Measurements from ENCODE around the gene TMEM115. TPM values are rescaled to one million over a fixed set of nuclear protein-coding genes. Genes with fewer than 3 reads are reported as not detected.

The TMEM115 gene
- total and polyA plus RNA-seq, 7 donors = 20.4 to 49.6 (median 29.1) TPM

DNA sequence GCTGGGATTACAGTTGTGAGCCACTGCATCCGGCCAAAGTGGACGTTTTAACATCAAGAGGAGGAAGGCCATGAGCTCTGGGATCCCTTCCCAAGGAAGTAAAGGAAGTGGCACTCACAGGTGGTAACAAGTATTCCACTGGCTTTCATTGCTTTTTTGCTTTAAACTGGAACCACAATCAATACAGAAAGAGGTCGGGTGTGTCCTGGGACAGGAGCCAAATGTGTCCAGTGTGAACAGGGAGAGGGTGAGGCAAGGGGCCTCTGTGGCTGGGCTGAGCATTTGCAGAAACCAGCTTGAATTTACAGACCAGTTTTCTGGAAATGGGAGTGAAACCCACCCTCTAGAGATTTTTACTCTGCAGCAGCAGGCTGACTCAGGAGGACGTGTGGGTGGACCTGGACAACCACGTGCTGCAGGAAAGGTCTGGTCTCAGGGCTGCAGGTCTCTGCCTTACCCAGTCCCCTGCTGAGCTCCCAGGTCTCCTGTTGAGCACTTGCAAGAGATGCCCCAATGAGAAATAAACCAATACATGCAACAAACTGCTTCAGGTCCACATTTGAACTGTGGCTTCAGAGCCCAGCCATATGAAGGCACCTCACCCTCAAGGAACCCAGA lies 42.8 kb upstream of the TMEM115 start:
- Histone ChIP-seq H3K27ac (no peak overlapping the region), H3K36me3 (ENCODE audit: insufficient read depth in 1 of 2, low read depth in 1 of 2) (no peaks in the 10 kb centered on the region), H3K9me3 (no peaks in the 10 kb centered on the region), H3K4me3 (no peak overlapping the region), H3K4me1 (no peaks in the 10 kb centered on the region), H3K27me3 (ENCODE audit: insufficient read depth in 3 of 3, low read length in 2 of 3) (no peaks in the 10 kb centered on the region)
- TF ChIP-seq, protein P1, sequence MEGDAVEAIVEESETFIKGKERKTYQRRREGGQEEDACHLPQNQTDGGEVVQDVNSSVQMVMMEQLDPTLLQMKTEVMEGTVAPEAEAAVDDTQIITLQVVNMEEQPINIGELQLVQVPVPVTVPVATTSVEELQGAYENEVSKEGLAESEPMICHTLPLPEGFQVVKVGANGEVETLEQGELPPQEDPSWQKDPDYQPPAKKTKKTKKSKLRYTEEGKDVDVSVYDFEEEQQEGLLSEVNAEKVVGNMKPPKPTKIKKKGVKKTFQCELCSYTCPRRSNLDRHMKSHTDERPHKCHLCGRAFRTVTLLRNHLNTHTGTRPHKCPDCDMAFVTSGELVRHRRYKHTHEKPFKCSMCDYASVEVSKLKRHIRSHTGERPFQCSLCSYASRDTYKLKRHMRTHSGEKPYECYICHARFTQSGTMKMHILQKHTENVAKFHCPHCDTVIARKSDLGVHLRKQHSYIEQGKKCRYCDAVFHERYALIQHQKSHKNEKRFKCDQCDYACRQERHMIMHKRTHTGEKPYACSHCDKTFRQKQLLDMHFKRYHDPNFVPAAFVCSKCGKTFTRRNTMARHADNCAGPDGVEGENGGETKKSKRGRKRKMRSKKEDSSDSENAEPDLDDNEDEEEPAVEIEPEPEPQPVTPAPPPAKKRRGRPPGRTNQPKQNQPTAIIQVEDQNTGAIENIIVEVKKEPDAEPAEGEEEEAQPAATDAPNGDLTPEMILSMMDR (IDR thresholded peaks at IDR 0.05) = no peak
- intact Hi-C loops (cut with DNase I) = no loop called here
- ATAC-seq (no peak), DNase-seq (no peak)
- 29 to 57% (median 37%) methylated on average over 5 of the region's 5 CpGs for WGBS, 3 donors

DNA sequence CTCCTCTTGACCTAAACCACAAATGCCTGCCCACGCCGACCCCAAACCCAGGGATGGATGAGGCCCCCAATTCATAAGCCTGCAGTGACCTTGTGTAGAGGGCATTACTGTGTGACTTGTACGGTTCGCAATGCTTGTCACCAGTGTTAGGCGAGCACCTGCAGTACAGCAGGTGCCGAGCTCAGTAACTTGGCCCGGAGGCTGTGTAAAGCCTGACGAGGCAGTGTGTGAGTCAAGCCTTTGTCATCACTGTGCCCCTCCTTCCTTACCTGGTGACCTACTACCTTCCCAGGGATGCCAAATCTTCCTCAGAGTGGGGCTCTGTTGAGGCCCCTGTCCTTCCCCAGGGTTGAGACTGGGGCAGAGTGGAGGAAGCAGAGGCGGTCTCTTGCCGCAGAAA lies 37.2 kb upstream of the TMEM115 start:
- peaks cover 2% of the 10 kb centered on the region for H3K4me1 ChIP-seq
- H3K27ac ChIP-seq = no peak overlapping the region
- no peak overlapping the region for H3K4me3 ChIP-seq
- DNase-seq (no peak), ATAC-seq (no peak)
- intact Hi-C loops (cut with DNase I) = no loop called here
- TF ChIP-seq, protein P1 (IDR thresholded peaks at IDR 0.05) = no peak
- H3K9me3 ChIP-seq = no peaks in the 10 kb centered on the region
- no peaks in the 10 kb centered on the region for H3K36me3 ChIP-seq (ENCODE audit: insufficient read depth in 1 of 2, low read depth in 1 of 2)
- H3K27me3 ChIP-seq (ENCODE audit: insufficient read depth in 3 of 3, low read length in 2 of 3) = no peaks in the 10 kb centered on the region
- WGBS, 3 donors = 91 to 97% (median 95%) methylated on average over 10 of the region's 10 CpGs

DNA sequence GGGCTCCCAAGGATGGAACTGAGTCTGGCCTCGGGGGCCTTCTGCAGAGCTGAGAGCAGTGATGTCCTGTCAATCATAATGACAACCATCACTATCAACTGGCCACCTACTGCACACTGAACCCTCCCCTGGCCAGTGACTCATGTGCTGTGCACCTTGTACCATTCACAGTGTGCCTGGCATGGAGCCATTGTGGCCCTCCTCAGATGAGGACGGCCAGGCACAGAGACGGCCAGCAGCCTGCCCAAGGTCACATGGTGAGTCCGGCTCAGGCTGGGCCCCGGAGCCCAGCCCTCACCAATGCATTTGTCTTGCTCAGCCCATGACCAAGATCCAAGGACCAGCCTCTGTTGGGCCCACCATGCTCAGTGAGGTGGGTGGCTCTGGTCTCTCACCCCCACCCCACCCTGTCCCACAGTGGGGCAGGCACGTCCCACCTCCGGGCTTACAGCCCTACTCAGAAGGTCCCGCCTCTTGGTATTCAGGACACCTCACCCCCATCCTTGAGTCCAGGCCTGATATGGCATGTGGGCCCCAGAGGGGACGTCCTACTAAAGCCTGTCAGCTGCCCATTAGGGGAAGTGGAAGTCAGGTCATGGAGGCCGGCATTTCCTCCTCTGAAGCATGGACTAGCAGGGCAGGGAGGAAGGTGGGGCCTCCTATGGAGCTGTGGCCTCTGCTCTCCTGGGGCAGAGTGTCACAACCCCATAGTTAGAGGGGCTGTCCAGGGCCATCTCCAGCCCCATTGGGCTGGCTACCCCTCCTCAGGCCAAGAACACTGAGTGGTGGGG lies 35.9 kb upstream of the TMEM115 start:
- WGBS, 3 donors = 85 to 87% (median 87%) methylated on average over 10 of the region's 10 CpGs
- intact Hi-C loops (cut with DNase I) = no loop called here
- TF ChIP-seq, protein P1 (IDR thresholded peaks at IDR 0.05) = no peak
- Histone ChIP-seq H3K36me3 (ENCODE audit: insufficient read depth in 1 of 2, low read depth in 1 of 2) (no peaks in the 10 kb centered on the region), H3K9me3 (no peaks in the 10 kb centered on the region), H3K4me1 (peaks cover 14% of the 10 kb centered on the region), H3K27me3 (ENCODE audit: insufficient read depth in 3 of 3, low read length in 2 of 3) (no peaks in the 10 kb centered on the region), H3K4me3 (no peak overlapping the region), H3K27ac (no peak overlapping the region)
- ATAC-seq (no peak), DNase-seq (no peak)

DNA sequence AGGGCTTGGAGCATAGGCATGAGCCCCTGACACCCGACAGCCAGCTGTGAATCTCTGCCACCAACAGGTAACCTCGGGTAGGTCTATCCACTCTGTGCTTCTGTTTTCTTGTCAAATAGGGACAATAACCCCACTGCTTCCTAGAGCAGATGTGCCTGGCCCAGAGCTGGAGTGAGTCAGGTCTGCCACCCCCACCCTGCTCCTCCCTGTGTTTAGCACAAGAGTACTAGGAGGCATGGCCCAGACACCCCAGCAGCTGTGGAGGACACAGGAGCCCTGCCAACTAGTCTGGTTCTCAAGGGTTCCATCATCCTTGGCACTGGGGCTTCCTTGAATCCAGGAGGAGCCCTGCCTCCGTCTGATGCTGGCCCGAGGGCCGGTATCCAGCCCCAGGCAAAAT lies 33.7 kb upstream of the TMEM115 start:
- DNase-seq (no peak), ATAC-seq (no peak)
- Histone ChIP-seq H3K36me3 (ENCODE audit: insufficient read depth in 1 of 2, low read depth in 1 of 2) (no peaks in the 10 kb centered on the region), H3K27ac (no peak overlapping the region), H3K27me3 (ENCODE audit: insufficient read depth in 3 of 3, low read length in 2 of 3) (no peaks in the 10 kb centered on the region), H3K9me3 (no peaks in the 10 kb centered on the region), H3K4me3 (no peak overlapping the region), H3K4me1 (peaks cover 17% of the 10 kb centered on the region)
- WGBS, 3 donors = 76 to 83% (median 81%) methylated on average over 5 of the region's 5 CpGs
- intact Hi-C loops (cut with DNase I) = no loop called here
- TF ChIP-seq, protein P1 (IDR thresholded peaks at IDR 0.05) = no peak

All from psoas muscle (tissue), 8 donors.